AG08396 (cell line): ENCODE measurements around the gene ITGA5.
A peak's percentile ranks its signal among the peaks of the same experiment; 100 is the strongest.

Experiments
- DNase-seq: peaks from one replicate; pipeline ENCODE4 v3.0.0; 2012; ENCODE audit warnings: low spot score, mixed read lengths

ITGA5 gene

DNA sequence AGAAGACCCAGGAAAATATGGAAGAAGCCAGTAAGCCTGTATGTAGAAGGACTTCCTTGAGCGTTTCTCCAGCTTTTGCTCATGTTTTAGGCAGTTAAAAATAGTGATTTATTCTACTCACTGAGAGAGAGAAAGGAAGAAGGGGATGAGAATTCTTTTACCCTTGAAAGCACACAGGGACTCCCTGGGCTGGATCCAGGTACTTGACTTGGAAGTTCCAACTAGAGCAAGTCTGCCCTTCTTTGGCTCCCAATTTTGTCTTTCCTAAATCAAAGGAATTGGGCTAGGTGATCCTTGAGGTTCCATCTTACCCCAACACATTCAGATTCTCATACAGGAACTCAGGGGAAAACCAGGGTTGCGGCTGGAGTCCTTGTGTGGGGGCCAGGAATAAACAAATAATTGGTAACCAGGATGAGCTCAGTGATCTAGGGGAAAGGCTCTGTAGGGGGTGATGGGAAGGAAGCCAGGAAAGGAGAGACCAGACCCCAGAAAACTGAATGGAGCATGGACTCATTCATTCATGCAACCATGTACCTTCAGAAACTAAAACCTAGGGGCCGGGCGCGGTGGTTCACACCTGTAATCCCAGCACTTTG lies 11.5 kb upstream of the ITGA5 start:
- no peak for DNase-seq

DNA sequence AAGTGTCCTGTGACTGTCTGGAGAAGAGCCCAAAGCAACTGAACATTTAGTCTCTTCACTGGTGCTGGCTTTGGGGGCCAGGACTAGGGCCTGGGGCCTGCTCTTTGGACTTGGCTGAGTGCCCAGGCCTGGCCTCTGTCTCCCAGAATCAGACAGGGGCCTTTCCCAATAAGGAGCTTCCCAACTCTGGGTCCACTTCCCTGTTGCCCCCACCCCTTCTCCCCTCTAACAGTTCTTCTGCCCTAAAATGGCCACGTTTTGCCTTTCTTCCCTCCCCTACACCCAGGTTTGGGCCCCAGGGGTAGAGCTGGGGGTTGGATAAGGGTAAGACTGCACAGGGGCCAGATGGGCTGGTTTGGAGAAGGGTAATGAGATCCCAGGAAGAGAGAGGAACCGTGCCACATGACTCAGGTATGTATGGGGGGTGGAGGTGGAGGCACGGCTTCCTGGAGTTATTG lies 10.0 kb upstream of the ITGA5 start:
- DNase-seq = no peak

DNA sequence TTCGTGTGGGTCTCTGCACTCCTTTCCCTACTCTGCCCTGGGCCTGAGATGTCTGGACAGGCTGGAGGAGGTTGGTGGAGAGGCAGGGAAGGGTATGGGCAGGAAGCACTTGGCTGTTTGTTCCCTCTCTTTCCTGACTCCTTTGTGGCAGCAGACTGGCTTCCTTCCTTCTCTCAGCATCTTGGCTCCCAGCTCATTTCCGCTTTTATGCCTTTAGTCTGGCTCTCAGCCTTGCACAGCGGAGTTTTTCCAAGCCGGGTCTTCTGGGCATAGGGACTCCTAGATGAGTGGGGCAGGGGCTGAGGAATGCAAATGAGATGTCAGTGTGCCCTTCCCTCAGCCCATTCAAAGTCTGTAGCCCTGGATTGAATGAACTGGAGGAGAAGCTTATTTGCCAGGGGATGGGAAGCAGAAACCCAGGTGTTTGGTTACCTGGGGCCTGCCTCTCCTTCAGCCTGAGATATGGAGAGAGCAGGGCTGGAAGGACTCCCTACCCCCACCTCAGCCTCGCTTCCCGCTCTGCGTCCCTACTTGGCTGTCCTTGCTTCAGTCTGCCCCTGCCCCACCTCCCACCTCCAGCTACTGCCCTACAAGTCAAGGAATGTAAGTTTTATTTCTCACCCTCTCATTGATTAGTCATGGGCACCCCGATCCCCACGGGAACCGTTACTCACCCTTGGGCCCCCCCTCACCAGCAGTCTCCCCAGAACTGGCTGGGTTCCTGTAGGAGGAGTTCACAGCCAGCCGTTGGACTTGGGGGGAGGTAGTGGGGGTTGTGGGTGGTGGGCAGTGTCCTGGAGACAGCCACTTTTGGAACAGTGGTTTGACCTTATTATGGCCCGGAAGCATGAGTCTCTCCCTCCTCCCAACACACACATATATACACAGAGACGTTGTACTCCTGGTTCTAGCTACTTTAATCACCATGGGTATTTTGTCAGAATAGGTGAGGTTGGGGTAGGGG lies 9.3 kb upstream of the ITGA5 start:
- DNase-seq = peak; percentile 61

DNA sequence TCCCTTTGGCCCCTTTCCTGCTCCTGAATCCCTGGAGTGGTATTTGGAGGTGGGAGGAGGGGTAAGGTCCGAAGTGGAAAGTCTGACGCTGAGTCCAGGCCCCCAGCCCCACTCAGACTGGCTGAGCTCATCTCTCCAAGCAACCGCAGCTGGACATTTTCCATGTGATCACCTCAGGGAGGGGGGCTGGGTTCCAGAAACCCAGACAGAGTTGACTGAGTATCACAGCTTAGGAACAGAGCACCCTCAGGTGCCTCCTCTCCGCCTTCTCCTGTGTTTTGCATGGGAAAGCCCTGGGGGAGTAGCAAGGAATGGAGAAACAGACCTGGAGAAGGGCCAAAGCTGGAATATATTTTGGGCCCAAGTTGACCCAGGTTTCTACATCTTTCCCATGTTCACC lies 8.0 kb upstream of the ITGA5 start:
- no peak for DNase-seq

DNA sequence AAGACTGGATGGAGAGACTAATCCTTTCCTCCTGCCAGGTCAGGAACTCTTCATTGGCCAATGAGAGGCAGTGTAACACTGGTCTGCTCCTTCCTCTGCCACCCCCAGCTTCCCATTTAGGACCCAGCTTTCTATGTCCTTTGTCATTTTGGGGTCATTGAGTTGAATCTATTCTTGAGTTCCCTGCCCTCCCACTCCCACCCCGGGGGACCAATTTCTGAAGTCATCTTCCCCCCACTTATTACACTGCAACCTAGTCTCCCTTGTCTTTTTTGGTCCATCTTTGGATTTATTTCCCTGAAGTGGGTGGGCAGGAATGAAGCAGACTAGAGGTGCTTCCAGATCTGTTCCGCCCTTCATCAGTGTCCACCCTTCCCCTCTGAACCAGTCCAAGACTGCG lies 7.6 kb upstream of the ITGA5 start:
- no peak for DNase-seq

DNA sequence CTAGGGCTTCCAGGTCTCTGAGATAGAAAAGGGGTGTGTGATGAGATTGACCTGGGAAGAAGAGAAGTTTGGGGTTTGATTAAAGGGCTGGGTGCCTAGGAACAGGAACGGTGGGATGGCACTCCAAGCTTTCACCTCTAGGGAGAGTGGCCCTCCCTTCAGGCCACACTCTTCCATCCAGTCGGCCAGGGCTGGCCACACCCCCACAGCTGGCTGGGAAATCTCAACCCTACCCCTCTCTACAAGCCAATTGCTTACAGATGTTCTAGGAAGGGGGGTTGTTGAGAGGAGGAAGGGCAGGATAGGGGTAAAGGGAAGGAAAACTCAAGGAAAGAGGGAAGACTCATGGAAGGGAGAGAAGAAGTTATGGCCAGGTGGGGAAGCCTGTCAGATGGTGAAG lies 6.6 kb upstream of the ITGA5 start:
- DNase-seq = no peak

DNA sequence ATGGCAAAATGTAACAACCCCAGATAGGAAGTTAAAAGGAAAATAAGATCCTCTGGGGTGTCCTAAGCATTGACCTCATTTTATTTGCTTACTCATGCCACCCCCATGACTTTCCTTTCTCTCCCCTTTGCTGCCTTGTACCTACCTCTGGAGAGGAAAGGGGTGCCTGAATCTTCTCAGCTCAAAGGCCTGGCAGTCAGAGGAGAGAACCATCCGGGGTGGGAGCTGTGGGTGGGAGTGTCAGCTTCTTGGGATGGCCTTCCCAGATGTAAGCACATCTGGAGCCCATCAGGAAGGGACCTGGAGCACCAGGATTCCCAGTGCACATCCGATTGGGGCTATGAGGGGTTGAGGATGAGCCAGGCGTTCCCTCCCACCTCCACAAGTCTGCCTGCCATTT lies 5.2 kb upstream of the ITGA5 start:
- no peak for DNase-seq

DNA sequence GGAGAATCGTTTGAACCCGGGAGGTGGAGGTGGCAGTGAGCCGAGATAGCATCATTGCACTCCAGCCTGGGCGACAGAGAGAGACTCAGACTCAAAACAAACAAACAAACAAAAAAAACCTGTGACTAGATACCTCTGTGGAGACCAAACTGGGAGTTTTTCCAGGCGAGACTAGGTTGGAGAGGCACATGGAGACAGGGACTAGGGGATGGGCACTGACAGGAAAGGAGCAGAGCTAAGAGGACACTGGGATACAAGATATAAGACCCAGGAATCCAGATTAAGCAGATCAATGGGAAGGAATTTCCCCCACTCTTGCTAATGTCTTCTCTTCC lies 4.7 kb upstream of the ITGA5 start:
- no peak for DNase-seq

DNA sequence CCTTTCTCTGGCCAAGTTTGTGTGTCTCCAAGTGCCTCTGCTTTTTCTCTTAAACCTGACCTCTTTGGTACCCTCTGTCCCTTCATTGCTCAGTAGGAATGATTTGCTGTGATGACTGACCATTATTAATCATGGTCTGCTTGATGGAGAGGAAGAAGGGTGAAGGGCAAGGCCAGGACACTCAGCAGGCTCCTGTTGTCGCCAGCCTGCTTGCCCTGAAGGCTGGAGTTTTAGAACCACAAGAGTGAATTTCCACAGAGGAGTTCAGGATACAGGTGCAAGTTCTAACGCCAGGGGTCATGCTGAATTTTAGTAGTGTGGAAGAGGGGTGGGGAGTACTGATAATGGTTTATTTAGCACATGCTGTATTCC lies 2.8 kb upstream of the ITGA5 start:
- DNase-seq = no peak

DNA sequence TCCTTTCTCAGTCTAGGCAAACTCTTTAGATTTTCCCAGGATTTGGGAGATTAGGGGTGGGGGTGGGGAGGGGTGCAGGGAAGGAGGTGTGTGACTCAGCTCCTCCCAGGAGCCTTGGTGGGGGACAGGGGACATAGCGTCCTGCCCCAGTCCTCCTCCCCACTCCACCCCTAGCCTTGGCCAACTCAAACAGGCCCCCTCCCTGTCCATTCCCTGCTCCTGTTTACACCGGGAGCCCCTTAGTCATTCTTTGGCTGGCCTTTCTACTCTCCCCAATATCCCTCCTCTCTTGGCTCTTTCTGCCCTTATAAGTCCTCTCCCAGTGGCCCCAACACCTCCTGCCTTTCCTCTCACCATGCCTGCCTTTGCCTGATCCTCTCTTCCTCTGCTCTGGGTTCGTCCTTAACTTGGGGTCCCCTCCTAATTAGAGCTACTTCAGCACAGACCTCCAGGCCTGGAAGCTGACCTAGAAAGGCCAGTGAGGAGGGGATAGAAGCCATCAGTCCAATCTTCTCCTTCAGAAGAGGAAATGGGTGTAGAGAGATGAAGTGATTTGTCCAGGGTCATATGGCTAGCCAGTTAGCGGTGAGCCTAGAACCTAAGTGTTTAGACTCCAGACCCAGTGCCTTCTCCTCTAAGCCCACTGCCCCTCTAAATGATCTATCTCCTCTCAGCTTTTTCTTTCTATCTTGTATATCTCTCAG lies 2.3 kb upstream of the ITGA5 start:
- peak; percentile 46 for DNase-seq

DNA sequence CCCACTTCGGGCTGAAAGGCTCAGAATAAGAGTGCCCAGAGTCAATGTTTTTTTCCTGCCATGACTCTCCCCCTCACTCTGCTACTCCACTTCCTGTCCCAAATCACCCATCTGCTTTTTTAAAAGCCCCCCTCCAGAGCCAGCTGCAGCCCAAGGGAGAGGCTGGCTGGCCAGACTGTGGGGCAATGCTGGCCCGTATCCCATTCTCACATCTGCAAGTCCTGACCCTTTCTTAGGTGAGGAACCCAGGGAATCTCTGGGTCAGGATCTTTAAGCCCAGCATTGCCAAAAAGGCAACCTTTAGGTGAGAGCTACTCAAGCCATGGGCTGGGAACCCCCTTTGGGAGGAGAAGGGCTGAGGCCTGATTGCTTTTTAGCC lies 1.7 kb upstream of the ITGA5 start:
- no peak for DNase-seq

DNA sequence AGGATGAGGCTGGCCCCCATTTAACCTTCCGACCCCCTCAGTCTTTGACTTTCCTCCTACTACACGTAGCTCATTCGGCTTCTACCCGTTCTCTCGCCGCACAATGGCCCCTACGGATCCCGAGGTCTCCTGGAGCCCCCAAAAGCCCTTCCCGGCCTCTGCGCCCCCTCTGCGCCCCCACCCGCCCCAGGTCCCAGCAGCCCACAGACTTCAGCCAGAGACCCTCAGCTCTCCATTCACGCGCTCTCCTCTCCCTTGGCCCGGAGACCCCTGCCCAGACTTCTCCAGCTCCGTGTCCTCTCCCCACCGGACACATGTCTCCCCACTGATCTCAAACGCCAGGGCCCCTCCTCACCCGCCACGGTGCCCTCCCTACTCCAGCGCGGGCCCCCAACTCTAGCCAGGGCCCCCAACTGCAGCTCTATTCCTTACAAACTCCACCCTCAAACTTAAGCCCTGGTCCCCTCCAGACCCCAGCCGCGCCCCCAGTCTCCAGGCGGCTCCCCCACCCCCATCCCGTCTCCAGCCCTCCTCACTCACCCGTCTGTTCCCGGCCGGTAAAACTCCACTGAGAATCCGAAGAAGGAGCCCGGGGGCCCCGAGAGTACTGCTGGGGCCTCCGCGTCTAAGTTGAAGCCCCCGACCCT lies 502 bp downstream of the ITGA5 start:
- no peak for DNase-seq

DNA sequence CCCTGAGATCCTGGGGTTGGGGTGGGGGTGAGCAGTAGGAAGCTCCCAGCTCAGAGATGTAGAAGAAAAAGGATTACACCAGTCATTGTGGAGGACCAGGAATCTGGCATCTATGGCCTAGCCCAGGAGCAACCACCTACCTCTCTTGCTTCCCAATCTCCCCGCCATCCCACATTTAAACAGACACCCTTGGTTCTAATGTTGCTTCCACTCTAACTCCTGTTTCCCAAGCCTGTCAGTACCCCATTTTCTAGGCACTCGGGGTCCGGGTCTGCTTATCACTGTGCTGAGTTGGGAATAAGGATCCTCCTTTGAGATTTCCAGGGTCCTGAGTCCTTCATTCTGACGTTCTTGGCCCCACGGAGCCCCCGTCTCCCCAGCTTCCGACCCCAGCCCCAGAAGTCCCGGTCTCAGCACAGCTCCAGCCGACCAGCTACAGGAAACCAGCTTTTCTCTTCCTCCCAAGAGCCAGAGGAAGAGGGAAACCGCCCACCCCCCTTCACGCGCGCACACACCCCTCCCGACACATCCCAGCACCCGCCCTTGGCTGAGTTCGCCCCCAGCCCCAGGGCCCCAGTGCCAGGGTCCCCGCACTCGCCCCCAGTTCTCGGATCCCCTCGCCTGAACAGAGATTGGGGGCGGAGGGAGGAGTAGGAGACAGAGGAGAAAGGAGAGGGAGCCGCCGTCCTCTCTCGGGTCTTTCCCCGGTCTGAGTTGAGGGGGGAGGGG lies 1.2 kb downstream of the ITGA5 start:
- DNase-seq = no peak

DNA sequence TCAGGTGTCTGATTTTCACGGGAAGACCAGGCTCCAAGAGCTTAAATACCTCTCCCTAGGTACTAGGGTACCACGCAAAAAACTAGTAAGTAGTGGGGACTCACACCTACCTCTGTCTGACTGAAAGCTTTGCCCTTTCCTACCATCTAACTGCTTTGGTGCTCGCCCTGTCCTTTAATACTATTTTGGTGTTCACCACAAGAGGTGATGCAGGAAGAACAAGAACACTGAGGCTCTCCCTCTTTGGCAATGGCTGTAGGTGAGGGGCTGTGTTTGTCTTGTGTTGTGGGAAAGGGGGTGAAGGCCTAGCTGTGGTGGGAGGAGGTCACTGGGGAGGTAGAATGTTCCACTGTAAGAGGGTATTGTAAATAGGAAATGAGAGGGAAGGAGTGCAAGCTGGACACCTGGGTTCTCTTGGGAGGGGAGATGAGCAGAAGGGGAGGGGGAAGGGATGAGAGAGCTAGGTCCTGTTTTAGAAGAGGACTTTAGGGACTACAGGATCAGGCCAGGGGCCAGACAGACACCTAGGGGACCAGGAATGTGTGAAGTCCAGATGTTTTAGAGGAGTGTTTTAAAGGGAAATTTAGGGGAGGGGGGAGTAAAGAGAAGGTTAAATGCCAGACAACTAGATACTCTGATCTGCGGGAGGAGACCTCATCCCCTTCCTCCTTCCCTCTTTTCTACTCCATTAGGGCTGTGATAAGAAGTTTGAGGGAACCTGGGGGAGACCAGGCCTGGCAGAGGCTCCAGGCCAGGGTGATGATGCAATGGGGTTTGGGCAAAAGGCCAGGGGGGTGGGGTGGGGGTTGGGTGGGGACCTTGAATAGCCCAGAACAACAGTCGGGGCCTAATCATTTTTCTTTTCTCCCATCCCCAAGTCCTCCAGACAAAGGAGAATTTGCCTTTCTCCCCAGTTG lies 2.1 kb downstream of the ITGA5 start:
- no peak for DNase-seq

DNA sequence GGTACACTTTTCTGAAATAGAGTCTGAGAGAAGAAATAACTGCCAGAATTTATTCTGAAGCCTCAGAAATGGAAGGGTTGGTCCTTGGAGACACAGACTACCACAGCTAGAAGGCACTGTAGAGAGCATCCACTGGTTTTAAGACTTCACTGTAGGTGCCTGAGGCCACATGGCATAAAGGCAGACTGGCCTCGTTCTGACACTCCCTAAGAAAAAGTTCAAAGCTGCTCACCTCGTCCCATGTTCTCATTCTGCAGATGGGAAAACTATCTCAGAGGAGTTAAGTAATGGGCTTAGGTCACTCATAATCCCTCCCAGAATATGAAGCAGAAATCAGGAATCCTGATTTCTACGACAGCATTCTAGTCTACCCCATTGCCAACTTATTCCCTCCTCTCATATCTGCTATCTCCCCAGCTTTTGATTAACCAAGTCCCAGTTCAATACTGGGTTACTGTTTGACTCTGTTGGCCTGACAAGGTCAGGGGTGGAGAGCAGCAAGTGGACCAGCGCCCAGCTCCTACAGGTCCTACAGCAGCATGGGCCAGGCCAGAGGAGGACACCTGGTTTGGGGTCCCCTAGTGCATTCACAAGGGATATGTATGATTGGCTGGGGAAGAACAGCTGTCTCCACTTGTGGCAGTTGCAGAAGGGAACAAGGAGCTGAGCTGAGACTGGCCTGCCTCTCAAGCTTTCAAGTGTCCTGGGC lies 3.7 kb downstream of the ITGA5 start:
- DNase-seq = no peak

DNA sequence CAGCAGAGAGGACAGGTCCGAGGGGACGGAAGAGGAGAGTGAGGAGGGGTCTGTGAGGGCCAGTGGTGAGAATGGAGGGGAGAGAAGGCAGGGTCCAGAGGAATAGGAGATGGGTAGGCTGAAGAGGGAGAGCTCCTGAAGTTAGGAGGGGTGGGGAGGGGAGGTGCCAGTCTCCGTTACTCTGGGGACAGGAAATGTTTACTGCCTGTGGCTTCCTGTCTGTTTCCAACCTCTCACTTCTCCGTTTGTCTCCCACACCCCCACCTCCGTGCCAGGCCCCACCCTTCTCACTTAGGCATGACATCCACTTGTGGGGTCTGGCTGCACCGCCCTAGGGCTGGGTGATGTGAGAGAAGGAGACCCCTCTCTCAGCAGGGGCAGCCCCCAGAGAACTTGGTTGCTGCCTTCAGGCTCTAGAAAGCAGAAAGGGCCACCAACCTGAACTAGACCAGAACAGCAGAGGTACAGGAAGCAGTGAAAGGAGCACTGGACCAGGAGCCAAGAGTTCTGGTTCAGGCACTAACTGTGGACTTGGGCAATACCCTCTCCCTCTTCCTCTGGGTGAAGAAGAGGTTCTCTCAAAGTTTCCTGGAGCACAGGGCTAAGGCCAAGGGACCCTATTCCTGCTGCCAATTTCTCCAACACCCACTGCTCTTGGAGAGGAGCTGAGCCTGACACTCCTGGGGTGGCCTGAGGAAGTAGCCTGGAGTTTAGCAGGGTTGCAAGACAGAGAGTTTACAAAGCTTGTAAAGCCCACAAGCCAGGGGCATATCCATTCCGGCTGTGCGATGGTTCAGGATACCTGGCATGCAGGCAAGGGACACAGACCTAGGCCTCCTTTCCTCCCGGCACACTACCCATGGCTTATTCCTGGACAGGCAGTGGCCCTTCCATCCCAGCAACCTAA lies 5.5 kb downstream of the ITGA5 start:
- no peak for DNase-seq

DNA sequence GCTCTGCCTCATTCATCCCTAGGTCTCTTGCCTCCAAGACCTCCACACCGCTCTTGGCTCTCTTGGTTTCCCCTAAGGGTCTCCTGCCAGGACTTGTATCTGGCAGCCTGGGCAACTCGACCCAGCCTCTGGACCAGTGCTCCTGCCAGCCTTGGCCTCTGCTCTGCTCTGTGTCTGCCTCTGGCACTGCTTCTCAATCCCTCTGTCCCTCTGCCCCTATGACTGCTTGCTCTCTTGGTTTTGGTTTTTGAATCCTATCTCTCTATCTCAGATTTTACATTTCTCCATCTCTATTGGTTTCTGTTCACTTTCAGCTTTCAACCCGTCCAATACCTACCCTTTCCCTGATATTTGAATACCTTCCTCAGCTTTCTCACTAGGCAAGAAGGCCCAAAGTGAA lies 6.3 kb downstream of the ITGA5 start:
- no peak for DNase-seq

DNA sequence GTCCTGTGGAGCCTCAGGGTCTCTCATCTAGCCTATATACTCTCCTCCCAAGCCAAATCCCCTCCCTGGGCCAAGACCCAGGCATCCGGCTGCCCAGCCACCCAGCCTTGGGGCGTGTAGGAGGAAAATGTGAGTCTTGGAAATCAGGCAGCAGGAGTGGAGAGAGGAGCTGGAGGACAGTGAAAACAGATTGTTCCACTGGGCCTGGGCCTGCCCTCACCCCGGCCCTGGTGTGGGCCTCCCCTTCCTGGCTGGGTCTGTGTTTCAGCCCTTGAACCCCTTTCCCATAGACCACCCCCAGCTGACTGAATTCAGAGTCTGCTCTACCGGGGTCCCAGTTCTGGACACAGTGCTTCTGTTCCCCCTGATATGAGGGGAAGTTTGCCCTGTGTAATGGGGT lies 6.7 kb downstream of the ITGA5 start:
- DNase-seq = no peak
